Measurements from ENCODE around the gene DNAJB8. TPM values are rescaled to one million over a fixed set of nuclear protein-coding genes. Genes with fewer than 3 reads are reported as not detected.
A peak's percentile ranks its signal among the peaks of the same experiment; 100 is the strongest.

Gene DNAJB8
- total and polyA plus RNA-seq, 9 of the 15 experiments (the other 6 are each of a cell fraction or from before 2014, with no cell fraction given) = not detected

- TF ChIP-seq, protein P1, sequence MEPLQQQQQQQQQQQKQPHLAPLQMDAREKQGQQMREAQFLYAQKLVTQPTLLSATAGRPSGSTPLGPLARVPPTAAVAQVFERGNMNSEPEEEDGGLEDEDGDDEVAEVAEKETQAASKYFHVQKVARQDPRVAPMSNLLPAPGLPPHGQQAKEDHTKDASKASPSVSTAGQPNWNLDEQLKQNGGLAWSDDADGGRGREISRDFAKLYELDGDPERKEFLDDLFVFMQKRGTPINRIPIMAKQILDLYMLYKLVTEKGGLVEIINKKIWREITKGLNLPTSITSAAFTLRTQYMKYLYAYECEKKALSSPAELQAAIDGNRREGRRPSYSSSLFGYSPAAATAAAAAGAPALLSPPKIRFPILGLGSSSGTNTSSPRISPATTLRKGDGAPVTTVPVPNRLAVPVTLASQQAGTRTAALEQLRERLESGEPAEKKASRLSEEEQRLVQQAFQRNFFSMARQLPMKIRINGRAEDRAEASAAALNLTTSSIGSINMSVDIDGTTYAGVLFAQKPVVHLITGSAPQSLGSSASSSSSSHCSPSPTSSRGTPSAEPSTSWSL (CRISPR knock-in tag; IDR thresholded peaks at IDR 0.05; ENCODE audit: borderline replicate concordance) = no peak
- TF ChIP-seq ZNF76 (CRISPR knock-in tag; IDR thresholded peaks at IDR 0.05; ENCODE audit: borderline replicate concordance) (no peak), ZNF124 (CRISPR knock-in tag; IDR thresholded peaks at IDR 0.05) (no peak), ZNF282 (CRISPR knock-in tag; IDR thresholded peaks at IDR 0.05) (no peak), KHSRP (IDR thresholded peaks at IDR 0.05) (no peak), TRIM24 (IDR thresholded peaks at IDR 0.05) (no peak), USF1 (CRISPR knock-in tag; IDR thresholded peaks at IDR 0.05) (no peak), RFX5 (IDR thresholded peaks at IDR 0.05; ENCODE audit: low read depth, low read length) (no peak), MBD1 (CRISPR knock-in tag; IDR thresholded peaks at IDR 0.05) (no peak), TCF15 (CRISPR knock-in tag; IDR thresholded peaks at IDR 0.05) (no peak), HIVEP1 (CRISPR knock-in tag; IDR thresholded peaks at IDR 0.05) (no peak), CCNT2 (IDR thresholded peaks at IDR 0.05; ENCODE audit: borderline replicate concordance, extremely low read depth, insufficient read length, low read depth, low read length) (no peak), ZNF311 (CRISPR knock-in tag; IDR thresholded peaks at IDR 0.05) (no peak), CHCHD3 (CRISPR knock-in tag; IDR thresholded peaks at IDR 0.05) (0 out of 2 replicates have a peak, but pooled peaks have one; percentile 17), ZBTB9 (CRISPR knock-in tag; IDR thresholded peaks at IDR 0.05) (no peak)
- TF ChIP-seq, protein P2, sequence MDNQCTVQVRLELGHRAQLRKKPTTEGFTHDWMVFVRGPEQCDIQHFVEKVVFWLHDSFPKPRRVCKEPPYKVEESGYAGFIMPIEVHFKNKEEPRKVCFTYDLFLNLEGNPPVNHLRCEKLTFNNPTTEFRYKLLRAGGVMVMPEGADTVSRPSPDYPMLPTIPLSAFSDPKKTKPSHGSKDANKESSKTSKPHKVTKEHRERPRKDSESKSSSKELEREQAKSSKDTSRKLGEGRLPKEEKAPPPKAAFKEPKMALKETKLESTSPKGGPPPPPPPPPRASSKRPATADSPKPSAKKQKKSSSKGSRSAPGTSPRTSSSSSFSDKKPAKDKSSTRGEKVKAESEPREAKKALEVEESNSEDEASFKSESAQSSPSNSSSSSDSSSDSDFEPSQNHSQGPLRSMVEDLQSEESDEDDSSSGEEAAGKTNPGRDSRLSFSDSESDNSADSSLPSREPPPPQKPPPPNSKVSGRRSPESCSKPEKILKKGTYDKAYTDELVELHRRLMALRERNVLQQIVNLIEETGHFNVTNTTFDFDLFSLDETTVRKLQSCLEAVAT (IDR thresholded peaks at IDR 0.05) = peak in 1 of 2 experiments; percentile 51; a peak in 2 of 4 replicates
Observed at GRCh38 chr3:128487538-128487812, 20.8 kb upstream of the DNAJB8 start (continued).

Data from K562 (cell line).